ACC112 (cell line): ENCODE data around the gene MOB2.

Source experiments
- H2AFZ ChIP-seq: fragments of 200-600 bp; sonication (generic); one replicate; pipeline ENCODE4 v1.6.0; 2017; ENCODE audit warnings: antibody characterized with exemption, low read length; ENCODE audit not compliant: unreplicated experiment
- H3K27ac ChIP-seq: fragments of 200-600 bp; sonication (generic); 2 replicates; pipeline ENCODE4 v1.5.1; 2014; ENCODE audit warnings: low read depth, mild to moderate bottlenecking, antibody characterized with exemption, low read length, moderate library complexity
- H3K27me3 ChIP-seq: fragments of 200-600 bp; sonication (generic); 2 replicates; pipeline ENCODE4 v1.6.1; 2014; ENCODE audit warnings: mild to moderate bottlenecking, antibody characterized with exemption, low read length, moderate library complexity, mixed read lengths; ENCODE audit not compliant: insufficient read depth
- H3K36me3 ChIP-seq: fragments of 200-600 bp; sonication (generic); 2 replicates; pipeline ENCODE4 v1.6.1; 2016; ENCODE audit warnings: mild to moderate bottlenecking, antibody characterized with exemption, low read length, moderate library complexity, mixed read lengths; ENCODE audit not compliant: insufficient read depth
- H3K4me1 ChIP-seq: fragments of 200-600 bp; sonication (generic); one replicate; pipeline ENCODE4 v1.6.1; 2016; ENCODE audit warnings: low read length, mixed read lengths; ENCODE audit not compliant: insufficient read depth, unreplicated experiment, control insufficient read depth
- H3K4me3 ChIP-seq: fragments of 200-600 bp; sonication (generic); 2 replicates; pipeline ENCODE4 v1.5.1; 2014; ENCODE audit warnings: mild to moderate bottlenecking, low read depth, low read length
- H3K79me2 ChIP-seq: fragments of 200-600 bp; sonication (generic); one replicate; pipeline ENCODE4 v1.6.0; 2016; ENCODE audit warnings: low read length; ENCODE audit not compliant: control insufficient read depth, unreplicated experiment, insufficient read depth

MOB2 gene

DNA sequence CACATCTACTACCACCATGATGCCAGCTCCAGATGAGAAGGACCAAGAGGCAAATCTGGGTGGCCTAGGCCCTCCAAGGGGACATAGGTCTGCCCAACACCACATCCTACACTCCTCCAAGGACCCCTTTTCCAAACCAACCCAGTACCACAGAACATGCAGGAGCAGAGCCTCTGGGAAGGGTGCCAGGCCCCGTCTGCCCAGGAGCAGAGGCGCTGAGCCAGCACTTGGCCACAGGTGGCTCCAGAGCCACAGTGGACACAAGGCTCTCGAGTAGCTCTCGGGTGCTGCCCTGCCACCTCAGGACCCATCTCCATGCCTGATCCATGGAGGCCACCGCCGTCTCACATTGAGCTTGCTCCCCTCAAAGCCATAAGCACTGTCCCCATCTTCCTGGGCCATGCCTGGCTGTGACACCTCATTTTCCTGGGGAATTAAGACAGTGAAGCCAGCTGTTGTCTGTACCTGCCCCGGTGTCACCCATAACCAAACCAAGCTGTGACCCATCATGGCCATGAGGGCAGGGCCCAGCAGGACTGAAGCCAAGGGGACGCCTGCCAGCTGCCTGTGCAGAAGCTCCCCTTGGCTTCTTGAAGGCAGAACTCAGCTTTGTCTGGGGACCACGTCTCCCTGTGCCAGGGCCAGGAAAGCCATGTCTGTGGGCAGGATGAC, 7.4 kb downstream of the MOB2 start:
- no peak overlapping the region for H3K27ac ChIP-seq
- H3K4me1 ChIP-seq = no peaks in the 10 kb centered on the region
- no peak overlapping the region for H3K4me3 ChIP-seq
- peaks cover 3% of the 10 kb centered on the region for H3K79me2 ChIP-seq
- no peak overlapping the region for H2AFZ ChIP-seq
- H3K36me3 ChIP-seq = no peaks in the 10 kb centered on the region
- H3K27me3 ChIP-seq = no peaks in the 10 kb centered on the region

DNA sequence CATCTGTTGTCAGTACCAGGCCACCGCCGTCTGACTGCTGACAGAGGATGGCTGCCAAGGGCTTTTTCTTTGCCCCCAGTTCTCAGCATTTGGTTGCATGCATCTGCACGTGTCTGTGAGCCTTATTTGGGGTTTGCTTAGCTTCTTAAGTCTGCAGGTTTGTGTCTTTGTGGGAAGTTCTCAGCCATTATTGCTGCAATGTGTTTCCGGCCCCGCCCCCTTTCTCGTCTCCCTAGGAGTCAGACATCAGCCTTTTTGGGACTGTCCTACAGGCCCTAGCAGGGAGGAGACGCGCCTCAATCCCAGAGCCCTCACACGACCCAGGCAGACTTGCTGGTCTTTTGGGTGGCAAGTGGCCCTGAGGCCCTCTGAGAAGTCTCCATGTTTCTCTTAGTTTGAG, 8.0 kb downstream of the MOB2 start:
- Histone ChIP-seq H3K36me3 (no peaks in the 10 kb centered on the region), H3K79me2 (no peaks in the 10 kb centered on the region)

DNA sequence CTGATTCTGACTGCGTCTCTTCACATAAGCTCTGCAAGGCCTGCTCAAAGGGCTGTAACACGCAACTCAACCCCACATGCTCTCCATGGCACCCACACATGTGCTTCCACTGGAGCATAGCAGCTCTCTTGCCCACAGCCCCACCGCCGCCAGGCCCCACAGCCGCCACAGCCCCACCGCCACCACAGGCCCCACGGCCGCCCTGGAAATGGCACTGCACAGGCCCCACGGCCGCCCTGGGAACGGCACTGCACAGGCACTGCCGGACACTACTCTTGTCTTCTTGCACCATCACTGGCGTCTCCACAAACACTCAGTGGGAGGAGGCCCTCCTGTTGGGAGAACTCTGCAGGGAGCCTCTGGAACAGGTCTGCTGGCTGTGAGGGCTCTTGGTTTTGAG, 8.6 kb downstream of the MOB2 start:
- Histone ChIP-seq H3K36me3 (no peaks in the 10 kb centered on the region), H3K4me1 (no peaks in the 10 kb centered on the region), H3K79me2 (no peaks in the 10 kb centered on the region)

More for the DNA sequence above, 8.0 kb downstream of the MOB2 start:
- H3K27me3 ChIP-seq = no peaks in the 10 kb centered on the region
- H3K4me3 ChIP-seq = no peak overlapping the region
- no peaks in the 10 kb centered on the region for H3K4me1 ChIP-seq
- no peak overlapping the region for H3K27ac ChIP-seq
- H2AFZ ChIP-seq = no peak overlapping the region

DNA sequence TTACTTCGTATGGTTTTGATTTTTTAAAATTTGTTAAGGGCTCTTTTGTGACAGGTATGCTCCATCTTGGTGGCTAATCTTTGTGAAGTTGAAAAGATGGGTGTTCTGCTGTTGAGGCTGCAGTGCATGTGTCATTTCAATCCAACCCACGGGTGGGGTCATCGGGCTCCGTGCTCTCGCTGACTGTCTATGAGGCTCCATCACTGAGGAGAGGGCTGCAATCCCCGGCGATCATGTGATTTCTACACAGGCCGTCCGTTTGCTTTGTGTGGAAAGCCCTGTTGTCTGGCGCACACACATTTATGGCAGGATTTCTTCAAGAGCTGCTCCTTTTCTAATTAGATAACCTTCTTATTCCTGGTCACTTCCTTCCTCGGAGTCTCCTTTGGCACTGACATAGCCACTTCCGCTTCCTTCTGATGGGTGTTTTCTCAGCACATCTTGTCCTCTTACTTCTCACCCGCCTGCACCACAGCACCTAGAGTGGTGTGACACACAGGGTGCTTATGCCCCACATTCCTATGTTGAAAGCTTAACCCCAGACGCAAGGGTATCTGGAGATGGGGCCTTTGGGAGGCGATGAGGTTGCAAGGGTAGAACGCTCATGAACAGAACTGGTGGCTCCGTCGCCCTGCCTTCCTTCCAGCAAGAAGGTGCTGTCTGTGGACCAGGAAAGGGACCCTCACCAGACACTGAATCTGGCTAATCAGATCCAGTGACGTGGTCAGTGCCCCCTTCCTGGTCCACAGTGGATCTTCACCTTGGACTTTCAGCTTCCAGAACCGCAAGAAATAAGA, 9.4 kb downstream of the MOB2 start:
- Histone ChIP-seq H3K27me3 (no peaks in the 10 kb centered on the region), H2AFZ (no peak overlapping the region), H3K4me3 (no peak overlapping the region), H3K36me3 (no peaks in the 10 kb centered on the region), H3K79me2 (no peaks in the 10 kb centered on the region), H3K27ac (no peak overlapping the region), H3K4me1 (no peaks in the 10 kb centered on the region)

More for the DNA sequence above, 8.6 kb downstream of the MOB2 start:
- Histone ChIP-seq H3K27ac (no peak overlapping the region), H3K27me3 (no peaks in the 10 kb centered on the region), H3K4me3 (no peak overlapping the region), H2AFZ (no peak overlapping the region)

DNA sequence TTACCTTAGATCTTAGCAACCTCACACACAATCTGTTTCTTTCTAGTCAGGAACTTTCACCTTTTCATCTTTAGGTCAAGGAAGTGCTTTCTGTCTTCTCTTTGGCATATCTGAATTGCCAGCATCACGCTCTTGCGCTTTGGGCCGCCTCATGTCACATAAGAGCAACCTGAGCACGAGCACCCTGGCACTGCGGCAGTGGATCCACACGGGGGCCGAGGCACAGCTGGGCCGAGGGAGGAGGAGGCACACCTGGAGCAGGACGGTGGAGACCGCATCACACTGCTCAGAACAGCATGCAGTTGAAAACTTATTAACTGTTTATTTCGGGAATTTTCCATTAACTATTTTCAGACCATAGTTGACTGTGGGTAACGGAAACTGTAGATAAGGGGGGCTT, 10.7 kb downstream of the MOB2 start:
- H2AFZ ChIP-seq = no peak overlapping the region
- no peaks in the 10 kb centered on the region for H3K36me3 ChIP-seq
- no peak overlapping the region for H3K27ac ChIP-seq
- H3K4me3 ChIP-seq = no peak overlapping the region
- no peaks in the 10 kb centered on the region for H3K4me1 ChIP-seq
- no peaks in the 10 kb centered on the region for H3K27me3 ChIP-seq
- no peaks in the 10 kb centered on the region for H3K79me2 ChIP-seq

DNA sequence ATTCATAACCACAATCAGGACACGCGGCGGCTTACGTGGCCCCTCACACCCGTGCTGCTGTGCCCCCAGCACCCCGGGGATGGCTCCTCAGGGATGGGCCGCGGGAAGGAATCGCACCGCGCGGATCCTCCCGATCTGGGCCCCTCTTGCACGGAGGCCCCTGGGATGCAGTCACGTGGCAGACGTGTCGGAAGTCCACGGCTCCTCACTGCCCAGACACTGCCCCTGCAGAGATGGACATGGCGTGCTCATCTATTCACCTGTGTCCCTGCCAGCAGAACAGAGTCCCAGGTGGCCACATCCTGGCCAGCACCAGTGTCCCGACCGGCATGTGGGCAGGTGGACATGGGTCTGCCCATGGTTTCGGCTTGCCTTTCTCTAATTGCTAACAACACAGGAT, 12.8 kb downstream of the MOB2 start:
- Histone ChIP-seq H3K27ac (no peak overlapping the region), H3K4me1 (no peaks in the 10 kb centered on the region), H3K4me3 (no peak overlapping the region), H3K36me3 (no peaks in the 10 kb centered on the region), H3K79me2 (no peaks in the 10 kb centered on the region), H3K27me3 (no peaks in the 10 kb centered on the region), H2AFZ (no peak overlapping the region)

DNA sequence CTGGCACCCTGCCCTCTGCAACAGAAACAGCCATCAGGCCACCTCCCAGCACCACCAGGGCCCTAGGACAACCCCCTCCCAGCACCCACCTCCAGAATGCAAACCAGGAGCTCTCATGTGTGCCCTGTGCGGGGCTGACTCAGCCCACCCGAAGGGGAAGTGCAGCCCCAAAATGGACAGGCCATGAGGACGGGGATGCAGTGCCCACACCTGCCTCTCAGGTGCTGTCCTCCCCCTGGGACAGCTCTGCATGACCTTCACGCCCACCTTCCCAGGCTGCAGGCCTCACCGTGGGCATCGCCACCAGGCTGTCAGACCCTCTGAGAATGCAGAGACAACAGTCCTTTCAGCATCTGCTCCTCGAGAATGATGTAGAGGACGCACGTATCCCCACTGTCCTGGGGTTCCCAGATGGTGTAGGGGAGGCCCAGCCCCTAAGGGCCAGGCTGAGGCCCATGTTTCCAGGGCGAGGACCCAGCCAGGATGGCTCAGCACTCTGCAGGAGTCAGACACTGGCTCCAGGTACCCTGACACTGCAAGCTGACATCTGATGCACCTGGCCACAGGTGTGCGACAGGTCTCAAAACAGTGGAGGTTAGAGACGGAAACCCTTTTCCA, 13.5 kb downstream of the MOB2 start:
- Histone ChIP-seq H3K79me2 (no peaks in the 10 kb centered on the region), H3K27ac (no peak overlapping the region), H3K36me3 (no peaks in the 10 kb centered on the region), H3K27me3 (no peaks in the 10 kb centered on the region), H3K4me1 (no peaks in the 10 kb centered on the region), H2AFZ (no peak overlapping the region), H3K4me3 (no peak overlapping the region)

DNA sequence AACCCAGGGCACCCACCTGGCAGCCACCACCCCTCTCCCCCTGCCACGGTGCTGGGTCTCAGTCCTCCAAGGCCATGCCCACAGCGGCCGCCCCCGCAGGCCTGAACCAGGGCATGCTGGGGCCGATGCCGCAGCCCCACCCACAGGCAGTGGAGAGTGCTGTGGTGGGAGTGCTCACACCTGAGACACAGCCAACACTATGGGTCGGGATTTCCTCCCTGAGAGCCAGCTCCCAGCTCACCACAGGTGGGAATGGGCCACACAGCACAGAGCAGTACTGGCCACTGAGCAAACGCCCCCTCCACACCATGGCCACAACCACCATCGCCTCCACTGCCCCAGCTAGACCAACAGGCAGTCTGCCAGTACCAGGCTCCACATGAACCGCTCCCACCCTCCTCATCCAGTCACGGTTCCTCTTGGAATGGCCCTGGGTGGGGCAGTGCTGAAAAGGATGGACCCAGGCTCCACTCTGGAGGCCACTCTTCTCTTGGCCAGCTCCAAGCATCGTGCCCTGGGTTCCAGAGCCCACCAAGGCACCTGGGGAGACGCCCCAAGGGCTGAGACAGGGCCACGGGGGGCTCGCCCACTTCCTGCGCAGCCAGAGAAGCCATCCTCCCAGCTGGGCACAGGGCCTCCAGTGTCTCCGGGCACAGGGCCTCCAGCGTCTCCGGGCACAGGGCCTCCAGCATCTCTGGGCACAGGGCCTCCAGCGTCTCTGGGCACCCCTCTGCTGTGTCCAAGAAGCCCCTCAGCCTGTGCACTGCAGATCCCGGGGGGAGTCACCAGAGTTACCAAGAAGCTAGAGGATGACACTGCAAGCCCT, 14.2 kb downstream of the MOB2 start:
- Histone ChIP-seq H3K27ac (no peak overlapping the region), H2AFZ (no peak overlapping the region), H3K36me3 (no peaks in the 10 kb centered on the region), H3K79me2 (no peaks in the 10 kb centered on the region), H3K27me3 (no peaks in the 10 kb centered on the region), H3K4me3 (no peak overlapping the region), H3K4me1 (no peaks in the 10 kb centered on the region)

DNA sequence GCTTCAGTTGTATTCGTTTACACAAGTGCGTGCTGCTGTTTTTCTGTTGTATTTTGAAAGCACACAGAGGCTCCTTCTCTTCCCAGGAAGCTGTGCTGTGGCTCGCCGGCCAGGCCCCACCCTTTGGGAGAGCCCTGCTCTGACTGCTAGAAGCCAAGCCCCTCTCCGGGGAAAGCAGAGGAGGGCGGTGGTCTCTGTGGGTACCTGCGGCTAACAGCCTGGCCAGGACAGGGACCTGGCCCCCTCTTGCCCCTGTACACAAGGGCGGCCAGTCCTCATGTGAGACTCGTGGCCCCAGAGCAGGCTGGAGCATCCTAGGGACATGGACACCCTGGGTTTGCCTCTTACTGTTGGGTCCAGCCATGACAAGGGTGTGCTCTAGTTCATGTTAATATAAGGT, 14.8 kb downstream of the MOB2 start:
- H3K4me1 ChIP-seq = no peaks in the 10 kb centered on the region
- no peak overlapping the region for H3K27ac ChIP-seq
- no peak overlapping the region for H3K4me3 ChIP-seq
- no peaks in the 10 kb centered on the region for H3K27me3 ChIP-seq
- no peaks in the 10 kb centered on the region for H3K79me2 ChIP-seq
- no peaks in the 10 kb centered on the region for H3K36me3 ChIP-seq
- H2AFZ ChIP-seq = no peak overlapping the region
